ENCODE measurements around the gene KIAA0232.
A peak's percentile ranks its signal among the peaks of the same experiment; 100 is the strongest.

KIAA0232 gene

GRCh38 chr4:6782147-6782845 lies at the start of gene KIAA0232:
Gene KIAA0232 (plus strand): TSS chr4:6782727. CDS start chr4:6824454, 41,727 bp downstream.
- DNase-seq (ENCODE audit: extremely low read depth in 1 of 2, low read depth in 1 of 2) = peak; percentile 68 to 85

- no peak for DNase-seq (ENCODE audit: extremely low read depth in 1 of 2, low read depth in 1 of 2)
Observed at GRCh38 chr4:6733358-6734164, 49.0 kb upstream of the KIAA0232 start.

GRCh38 chr4:6734165-6734786 lies 48.3 kb upstream of the KIAA0232 start:
- DNase-seq (ENCODE audit: extremely low read depth in 1 of 2, low read depth in 1 of 2) = no peak

GRCh38 chr4:6739920-6740319 lies 42.6 kb upstream of the KIAA0232 start:
- DNase-seq (ENCODE audit: extremely low read depth in 1 of 2, low read depth in 1 of 2) = no peak

- DNase-seq (ENCODE audit: extremely low read depth in 1 of 2, low read depth in 1 of 2) = no peak
Observed at GRCh38 chr4:6740347-6740746, 42.2 kb upstream of the KIAA0232 start.

GRCh38 chr4:6742507-6742906 lies 40.0 kb upstream of the KIAA0232 start:
- no peak for DNase-seq (ENCODE audit: extremely low read depth in 1 of 2, low read depth in 1 of 2)

GRCh38 chr4:6742989-6743388 lies 39.5 kb upstream of the KIAA0232 start:
- DNase-seq (ENCODE audit: extremely low read depth in 1 of 2, low read depth in 1 of 2) = no peak

GRCh38 chr4:6746721-6747293 lies 35.7 kb upstream of the KIAA0232 start:
- DNase-seq (ENCODE audit: extremely low read depth in 1 of 2, low read depth in 1 of 2) = no peak

GRCh38 chr4:6747294-6748051 lies 35.1 kb upstream of the KIAA0232 start:
- no peak for DNase-seq (ENCODE audit: extremely low read depth in 1 of 2, low read depth in 1 of 2)

- no peak for DNase-seq (ENCODE audit: extremely low read depth in 1 of 2, low read depth in 1 of 2)
Observed at GRCh38 chr4:6748286-6748685, 34.2 kb upstream of the KIAA0232 start.

- DNase-seq (ENCODE audit: extremely low read depth in 1 of 2, low read depth in 1 of 2) = no peak
Observed at GRCh38 chr4:6749340-6750171, 33.0 kb upstream of the KIAA0232 start.

- DNase-seq (ENCODE audit: extremely low read depth in 1 of 2, low read depth in 1 of 2) = no peak
Observed at GRCh38 chr4:6750286-6751221, 32.0 kb upstream of the KIAA0232 start.

GRCh38 chr4:6751611-6752485 lies 30.7 kb upstream of the KIAA0232 start:
- DNase-seq (ENCODE audit: extremely low read depth in 1 of 2, low read depth in 1 of 2) = no peak

- DNase-seq (ENCODE audit: extremely low read depth in 1 of 2, low read depth in 1 of 2) = no peak
Observed at GRCh38 chr4:6752486-6752829, 30.1 kb upstream of the KIAA0232 start.

GRCh38 chr4:6753103-6753560 lies 29.4 kb upstream of the KIAA0232 start:
- DNase-seq (ENCODE audit: extremely low read depth in 1 of 2, low read depth in 1 of 2) = no peak

- no peak for DNase-seq (ENCODE audit: extremely low read depth in 1 of 2, low read depth in 1 of 2)
Observed at GRCh38 chr4:6753891-6754290, 28.6 kb upstream of the KIAA0232 start.

- DNase-seq (ENCODE audit: extremely low read depth in 1 of 2, low read depth in 1 of 2) = no peak
Observed at GRCh38 chr4:6754481-6755087, 27.9 kb upstream of the KIAA0232 start.
